VCaP (cell line): Measurements from ENCODE around the gene SRRM4.

Experiments used
- H3K27ac ChIP-seq: fragments of 450-650 bp; 2 replicates; pipeline ENCODE4 v1.5.1; 2017
- CTCF ChIP-seq: fragments of 450-650 bp; conservative IDR thresholded peaks from 2 replicates; pipeline ENCODE4 v1.5.1; 2017; ENCODE audit warnings: mild to moderate bottlenecking, moderate library complexity

SRRM4 gene

GRCh38 chr12:119149270-119149669 lies 167.9 kb downstream of the SRRM4 start:
- H3K27ac ChIP-seq, result no peak overlapping the region
- no peak for TF ChIP-seq CTCF

DNA sequence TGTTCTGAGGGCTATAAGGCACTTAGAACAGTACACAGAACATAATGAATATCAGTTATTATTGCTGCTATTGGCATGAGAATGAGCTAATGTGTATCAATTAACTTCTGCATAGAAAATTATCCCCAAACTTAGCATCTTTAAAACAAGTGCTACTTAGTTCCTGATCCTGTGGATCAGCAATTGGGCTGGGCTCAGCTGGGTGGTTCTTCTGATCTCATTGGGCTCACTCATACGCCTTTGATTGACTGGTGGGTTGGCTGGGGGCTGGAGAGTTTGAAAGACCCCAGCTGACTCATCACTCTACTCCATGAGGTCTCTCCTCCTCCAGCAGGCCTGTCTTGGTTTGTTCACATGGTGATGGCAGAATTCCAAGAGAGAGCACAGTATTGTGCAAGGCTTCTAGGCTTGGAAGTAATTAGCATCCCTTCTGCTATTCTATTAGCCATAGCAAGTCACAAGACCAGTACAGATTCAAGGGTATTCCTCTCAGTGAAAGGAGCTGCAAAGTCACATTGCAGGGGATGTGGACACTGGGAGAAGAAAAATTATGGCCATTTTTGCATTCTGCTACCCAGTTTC lies 170.2 kb downstream of the SRRM4 start:
- no peak overlapping the region for H3K27ac ChIP-seq
- TF ChIP-seq CTCF, result no peak

GRCh38 chr12:119153477-119154434 lies 172.4 kb downstream of the SRRM4 start:
- H3K27ac ChIP-seq, result no peak overlapping the region
- TF ChIP-seq CTCF, result no peak

DNA sequence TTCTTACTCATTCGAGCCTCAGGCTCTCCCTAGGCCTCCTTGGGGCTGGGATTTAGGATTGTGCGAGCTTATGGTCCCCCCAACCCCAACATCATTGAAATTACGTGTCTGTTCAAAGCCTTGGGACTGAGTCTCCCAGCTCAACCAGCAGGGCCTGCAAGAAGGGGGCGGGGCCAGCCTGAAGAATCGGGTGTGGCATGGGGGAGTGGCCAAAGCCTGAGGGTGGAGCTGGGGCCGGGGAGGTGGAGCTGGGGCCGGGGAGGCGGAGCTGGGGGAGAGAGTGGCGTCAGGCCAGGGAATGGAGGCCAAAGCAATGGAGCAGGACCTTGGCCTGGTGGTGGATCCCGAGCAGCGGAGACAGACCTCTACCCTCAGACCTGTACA lies 173.1 kb downstream of the SRRM4 start:
- H3K27ac ChIP-seq, result no peak overlapping the region
- no peak for TF ChIP-seq CTCF

GRCh38 chr12:119156401-119157044 lies 175.2 kb downstream of the SRRM4 start:
- TF ChIP-seq CTCF, result 0 out of 2 replicates have a peak, but pooled peaks have one; percentile 7
- H3K27ac ChIP-seq, result no peak overlapping the region

- no peak overlapping the region for H3K27ac ChIP-seq
- TF ChIP-seq CTCF, result no peak
Observed at GRCh38 chr12:119157528-119157927, 176.2 kb downstream of the SRRM4 start.

DNA sequence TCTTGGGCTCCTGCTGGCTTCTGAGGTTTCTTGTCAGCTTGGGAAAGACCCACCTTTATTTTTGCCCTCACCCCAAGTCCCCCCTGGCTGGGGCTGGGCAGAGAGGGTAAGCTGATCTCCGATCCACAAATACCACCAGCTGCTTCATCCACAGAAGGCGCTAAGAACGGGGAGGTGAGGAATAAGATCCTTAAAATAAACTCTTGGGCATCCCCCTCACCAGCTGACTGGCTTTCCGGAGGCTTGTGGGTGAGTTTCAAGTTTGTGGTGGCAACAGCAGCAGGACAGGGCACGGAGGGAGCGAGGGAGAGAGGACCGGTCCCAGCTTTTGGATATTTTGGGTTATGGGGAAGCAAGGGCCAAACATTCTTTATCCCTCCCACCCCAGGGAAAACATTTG lies 176.6 kb downstream of the SRRM4 start:
- TF ChIP-seq CTCF, result no peak
- no peak overlapping the region for H3K27ac ChIP-seq
